HG03095 (cell line): ENCODE data around the gene C2orf80.
"Not testable (repeated sequence)": the region's sequence is repeated elsewhere in the genome, so short reads cannot be mapped to it uniquely, and the experiment has no call there.

Experiments used
- ATAC-seq: cut with Tn5 transposase; IDR thresholded peaks from one replicate; pipeline ENCODE4 v1.9.1; 2021; ENCODE audit warnings: moderate library complexity; ENCODE audit not compliant: unreplicated experiment

Gene C2orf80

DNA sequence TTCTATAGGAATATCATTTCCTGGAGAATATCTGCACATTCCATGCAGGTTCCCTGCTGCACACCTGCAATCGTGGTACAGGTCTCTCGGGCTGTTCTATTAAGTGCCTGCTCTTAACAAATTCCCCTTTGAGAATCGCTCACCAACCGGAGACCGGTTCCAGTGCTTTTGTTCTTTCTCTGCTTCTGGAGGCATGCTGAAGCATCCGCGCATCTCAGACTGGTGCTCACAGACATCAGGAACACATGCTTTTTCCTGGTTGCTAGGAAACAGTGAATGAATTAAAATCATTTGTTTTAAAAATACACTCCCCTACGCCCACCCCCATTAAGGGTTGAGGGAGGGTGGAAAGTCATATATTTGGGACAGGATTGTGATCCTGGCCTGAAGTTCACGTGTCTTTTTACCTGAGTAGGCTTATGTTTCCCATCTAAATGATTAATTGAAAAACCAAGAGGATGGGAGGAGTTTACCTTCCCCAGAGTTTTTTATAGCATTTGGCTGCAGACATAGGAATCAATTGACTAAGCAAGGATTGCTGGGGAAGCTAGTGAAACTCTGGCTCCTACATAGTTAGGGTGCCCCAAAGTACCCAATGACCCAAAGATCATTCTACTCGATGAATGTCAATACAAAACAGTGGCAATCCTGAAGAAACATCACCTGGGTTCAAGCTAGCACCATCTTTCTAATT is at the start of gene C2orf80:
TSS of gene C2orf80 (minus strand) at position 221 of the 694 bp plus-strand sequence. CDS start 3,044 bp downstream, outside the sequence.
- ATAC-seq: no peak

DNA sequence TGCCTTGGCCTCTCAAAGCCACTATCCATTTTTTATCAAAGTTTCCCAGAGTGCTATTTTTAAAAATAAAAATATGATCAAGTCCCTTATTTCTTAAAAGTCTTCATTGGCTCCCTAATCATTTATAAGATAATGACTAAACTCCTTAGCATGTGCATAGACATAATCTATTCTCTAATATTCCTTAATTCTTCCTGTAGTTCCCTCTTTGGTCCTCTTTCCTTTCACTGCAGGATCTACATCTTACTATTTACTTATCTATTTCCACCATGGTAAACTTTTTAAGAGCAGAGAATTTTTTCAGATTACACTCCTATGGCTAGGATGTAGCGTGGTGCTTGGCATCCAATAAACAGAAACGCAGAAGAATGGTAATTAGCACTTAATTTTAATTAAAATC is 46.0 kb upstream of the C2orf80 start:
- ATAC-seq: no peak

DNA sequence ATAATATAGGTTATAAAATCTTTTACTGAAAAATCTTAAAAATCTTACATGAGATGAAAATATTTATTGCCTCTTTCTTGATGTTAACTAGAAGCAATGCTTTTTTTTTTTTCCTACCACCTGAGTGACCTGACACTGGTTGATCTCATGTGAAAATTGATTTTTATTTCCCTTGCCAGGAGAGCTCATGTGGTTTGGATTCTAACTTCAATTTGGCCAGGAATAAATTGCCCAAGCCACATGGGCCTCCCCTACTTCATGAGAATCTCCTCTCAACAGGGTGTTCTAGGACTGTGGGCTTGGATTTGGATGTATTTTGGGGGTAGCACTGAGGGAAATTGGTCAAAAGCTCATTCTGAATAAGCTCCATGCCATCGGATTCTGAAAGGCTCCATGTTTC is 45.0 kb upstream of the C2orf80 start:
- ATAC-seq: no peak

DNA sequence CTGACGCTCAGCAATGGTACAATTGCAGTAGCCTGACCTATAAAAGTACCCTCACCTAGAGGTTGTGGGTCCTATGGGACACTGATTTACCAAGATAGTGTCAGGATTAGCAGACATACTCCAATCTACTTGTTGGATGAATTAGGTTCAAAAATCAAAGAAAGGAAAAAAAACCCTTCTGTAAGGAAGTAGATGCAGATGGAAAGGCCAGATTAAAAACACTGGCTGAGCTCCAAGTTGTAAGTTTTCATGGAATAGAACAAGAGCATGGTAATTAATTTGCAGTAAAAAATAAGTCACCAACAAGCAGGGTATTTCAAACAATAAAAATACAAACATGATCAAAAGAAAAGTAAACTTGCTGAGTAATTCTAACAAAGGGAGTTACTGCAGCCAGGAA is 38.6 kb upstream of the C2orf80 start:
- ATAC-seq: no peak

DNA sequence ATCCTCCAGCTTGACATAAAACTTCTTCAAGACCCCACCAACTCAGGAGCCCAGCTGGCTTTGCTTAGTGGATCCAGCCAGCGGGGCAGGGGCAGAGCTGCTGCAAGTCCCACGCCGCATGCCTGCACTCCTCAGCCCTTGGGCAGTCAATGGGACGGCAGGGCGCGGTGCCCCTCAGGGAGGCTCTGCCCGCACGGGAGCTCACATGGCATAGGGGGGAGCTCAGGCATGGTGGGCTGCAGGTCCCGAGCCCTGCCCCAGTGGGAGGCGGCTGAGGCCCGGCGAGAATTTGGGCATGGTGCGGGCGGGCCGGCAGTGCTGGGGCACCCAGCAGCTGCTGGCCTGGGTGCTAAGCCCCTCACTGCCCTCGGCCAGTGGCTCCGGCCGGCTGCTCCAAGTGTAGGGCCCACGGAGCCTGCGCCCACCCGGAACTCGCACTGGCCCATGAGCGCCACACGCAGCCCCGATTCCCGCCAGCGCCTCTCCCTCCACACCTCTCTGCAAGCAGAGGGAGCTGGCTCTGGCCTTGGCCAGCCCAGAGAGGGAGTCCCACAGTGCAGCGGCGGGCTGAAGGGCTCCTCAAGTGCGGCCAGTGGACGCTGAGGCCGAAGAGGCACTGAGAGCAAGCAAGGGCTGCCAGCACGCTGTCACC is 37.9 kb upstream of the C2orf80 start:
- no peak for ATAC-seq

DNA sequence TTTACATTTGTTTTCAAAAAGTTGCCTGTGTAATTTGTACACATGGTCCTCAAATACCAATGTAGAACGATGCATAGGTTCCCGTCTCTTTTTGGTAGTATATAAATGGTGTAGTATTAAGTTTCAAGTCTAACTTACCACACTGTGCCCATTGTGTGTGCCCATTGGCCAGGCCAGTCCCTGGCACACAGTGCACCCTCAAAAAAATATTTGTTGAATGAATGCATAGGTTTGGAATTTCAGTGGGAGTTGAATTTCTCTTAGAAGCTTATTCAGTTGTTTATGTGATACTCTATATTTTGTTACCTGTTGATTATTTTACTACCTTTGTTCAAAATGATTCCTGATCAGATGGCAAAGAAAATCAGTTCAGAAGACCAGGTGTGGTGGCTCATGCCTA is 35.0 kb upstream of the C2orf80 start:
- no peak for ATAC-seq

DNA sequence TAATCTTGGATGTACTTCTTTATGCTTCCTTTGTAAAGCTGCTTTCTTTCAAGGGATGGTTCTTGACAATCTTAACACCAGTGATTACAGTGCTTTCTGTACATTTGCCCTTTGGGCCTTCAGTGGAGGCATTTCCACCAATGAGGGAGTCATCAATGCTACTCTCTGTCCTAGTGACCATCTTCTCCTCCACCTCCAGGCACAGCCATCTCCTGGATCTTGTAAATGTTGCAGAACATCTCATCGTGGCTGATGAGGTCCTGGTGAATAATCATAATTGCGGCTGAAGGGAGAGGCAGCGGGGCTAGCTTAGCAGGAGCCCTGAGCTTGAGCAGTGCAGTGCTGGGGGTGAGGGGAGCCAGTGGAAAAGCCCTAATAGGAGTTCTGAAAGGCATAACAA is 32.5 kb upstream of the C2orf80 start:
- ATAC-seq: no peak

DNA sequence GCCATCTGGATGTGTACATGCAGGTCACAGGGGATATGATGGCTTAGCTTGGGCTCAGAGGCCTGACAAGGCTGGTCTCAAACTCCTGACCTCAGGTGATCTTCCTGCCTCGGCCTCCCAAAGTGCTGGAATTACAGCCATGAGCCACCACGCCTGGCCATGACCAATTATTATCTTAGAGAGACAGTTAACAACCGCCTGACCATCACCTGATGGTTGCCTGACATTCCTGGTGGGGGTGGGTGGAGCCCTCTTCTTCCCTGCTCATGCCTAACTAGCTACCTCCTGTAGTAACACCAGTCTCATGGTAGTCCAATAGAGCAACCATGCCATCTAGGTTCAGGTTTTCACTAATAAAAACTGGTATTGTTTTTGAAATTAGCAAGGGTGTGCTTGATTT is 32.0 kb upstream of the C2orf80 start:
- ATAC-seq: not testable (repeated sequence)

DNA sequence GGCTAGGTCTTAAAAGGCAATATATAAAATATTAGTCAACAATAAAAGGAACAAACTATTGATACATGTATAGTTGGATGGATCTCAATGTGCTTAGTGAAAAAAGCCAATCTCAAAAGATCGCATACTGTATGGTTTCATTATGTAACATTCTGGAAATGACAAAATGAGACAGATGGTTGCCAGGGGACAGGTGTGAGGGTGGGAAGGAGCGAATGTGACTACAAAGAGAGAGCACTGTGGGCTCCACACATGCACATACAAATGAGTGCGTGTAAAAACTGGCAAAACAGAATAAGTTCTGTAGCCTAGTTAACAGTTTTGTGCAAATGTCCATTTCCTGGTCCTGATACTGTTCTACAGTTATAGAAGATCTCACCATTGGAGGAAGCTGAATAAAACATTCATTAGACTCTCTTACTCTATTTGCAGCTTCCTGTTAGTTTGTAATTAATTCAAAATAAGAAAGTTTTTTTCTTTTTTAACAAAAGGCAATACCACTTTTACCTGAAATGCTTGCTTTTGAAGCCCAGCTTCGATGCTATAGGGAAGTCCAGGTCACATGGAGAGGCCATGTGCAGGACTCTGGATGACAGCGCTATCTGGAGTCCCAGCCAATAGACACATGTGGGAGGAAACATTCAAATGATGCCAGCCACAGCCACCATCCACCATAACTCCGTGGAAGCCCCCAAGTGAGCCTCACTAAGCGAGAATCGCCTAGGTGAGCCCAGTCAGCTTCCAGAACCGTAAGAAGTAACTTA is 21.0 kb upstream of the C2orf80 start:
- no peak for ATAC-seq

DNA sequence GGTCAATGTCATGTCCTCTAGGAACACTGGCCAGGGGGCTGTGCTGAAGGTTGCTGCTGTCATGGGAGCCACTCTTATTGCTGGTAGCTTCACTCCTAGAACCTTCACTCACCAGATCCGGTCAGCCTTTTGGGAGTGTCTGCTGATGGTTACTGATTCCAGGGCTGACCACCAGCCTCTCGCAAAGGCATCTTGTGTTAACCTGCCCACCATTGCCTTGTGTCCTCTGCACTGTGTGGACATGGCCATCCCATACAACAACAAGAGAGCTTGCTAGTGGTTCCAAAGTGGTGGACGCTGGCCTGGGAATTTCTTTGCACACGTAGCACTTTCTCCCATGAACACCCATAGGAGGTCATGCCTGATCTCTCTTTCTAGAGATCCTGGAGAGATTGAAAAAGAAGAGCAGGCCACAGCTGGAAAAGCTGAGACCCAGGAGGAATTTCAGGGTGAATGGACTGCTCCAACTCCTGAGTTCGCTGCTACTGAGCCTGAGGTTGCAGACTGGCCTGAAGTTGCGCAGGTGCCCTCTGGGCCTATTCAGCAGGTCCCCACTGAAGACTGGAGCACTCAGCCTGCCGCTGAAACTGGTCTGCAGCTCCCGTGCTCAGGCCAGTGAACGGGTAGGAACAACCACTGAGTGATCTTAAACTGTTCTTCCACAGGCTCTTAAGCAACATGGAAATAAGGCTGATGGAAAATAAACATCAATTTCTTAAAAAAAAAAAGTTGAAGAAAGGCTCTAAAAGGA is 18.7 kb upstream of the C2orf80 start:
- no peak for ATAC-seq

DNA sequence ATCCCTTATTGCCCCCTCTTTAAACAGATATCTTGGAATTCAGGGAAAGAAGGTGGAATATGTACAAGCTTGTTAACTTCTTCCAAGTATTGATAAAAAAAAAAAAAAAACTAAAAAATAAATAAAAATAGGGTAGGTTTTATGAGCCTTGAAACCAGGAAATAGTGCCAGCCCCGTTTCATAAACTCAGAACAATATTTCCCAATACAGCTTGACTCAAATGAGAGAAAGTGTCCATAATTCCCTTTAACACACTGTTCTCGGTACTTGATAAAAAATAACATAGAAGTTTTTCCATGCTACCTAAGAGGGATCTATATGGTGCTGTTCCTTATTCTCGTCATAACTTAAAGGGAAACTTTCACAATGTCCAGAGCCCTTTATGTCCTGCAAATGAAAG is 17.9 kb upstream of the C2orf80 start:
- no peak for ATAC-seq

DNA sequence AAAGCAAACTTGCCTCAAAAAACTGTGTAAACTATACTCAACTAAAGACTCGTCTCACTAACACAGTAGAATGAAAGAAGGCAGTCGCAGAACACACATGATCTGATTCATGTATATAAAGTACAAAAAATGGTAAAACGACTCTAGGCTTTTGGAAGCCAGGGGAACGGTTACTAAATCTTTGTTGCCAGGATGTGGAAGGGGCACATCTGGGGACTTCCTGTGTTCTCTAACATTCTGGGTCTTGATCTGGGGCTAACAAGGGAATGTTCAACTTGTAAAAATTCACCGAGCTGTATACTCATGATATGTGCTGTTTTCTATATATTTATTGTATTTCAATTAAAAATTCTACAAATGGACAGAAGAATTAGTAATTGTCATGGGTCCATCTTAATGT is 14.3 kb upstream of the C2orf80 start:
- no peak for ATAC-seq

DNA sequence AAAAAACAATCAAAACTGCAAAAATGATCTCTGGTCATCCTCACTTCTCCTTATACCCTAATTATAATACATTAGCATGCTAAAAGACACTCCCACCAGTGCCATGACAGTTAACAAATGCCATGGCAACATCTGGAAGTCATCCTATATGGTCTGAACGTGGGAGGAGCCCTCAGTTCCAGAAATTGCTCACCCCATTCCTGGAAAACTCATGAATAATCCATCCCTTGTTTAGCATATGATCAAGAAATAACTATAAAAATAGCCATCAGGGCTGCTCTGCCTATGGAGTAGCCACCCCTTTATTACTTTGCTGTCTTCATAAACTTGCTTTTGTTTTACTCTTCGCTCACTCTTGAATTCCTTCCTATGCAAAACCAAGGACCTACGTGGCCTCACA is 5.7 kb upstream of the C2orf80 start:
- no peak for ATAC-seq

DNA sequence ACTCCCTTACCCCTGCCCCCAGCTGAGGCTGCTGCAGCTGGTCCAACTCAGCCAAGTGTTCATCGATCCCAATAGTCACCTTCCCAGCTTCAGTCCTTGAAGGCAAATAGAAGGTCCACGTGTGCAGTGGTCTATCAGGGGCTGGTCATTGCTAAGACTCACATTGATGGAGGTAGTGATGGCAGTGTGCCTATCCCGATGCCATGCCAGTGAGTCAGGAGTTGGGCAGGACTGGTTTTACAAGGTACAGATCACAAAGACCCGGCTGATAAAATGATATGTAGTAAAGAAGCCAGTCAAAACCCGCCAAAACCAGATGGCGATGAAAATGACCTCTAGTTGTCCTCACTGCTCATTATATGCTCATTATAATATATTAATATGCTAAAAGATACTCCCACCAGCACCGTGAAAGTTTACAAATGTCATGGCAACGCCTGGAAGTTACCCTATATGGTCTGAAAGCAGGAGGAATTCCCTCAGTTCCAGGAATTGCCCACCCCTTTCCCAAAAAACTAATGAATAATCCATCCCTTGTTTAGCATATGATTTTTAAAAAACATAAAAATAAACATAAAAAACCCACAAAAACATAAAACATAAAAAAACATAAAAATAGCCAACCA is 2.9 kb upstream of the C2orf80 start:
- ATAC-seq: no peak

DNA sequence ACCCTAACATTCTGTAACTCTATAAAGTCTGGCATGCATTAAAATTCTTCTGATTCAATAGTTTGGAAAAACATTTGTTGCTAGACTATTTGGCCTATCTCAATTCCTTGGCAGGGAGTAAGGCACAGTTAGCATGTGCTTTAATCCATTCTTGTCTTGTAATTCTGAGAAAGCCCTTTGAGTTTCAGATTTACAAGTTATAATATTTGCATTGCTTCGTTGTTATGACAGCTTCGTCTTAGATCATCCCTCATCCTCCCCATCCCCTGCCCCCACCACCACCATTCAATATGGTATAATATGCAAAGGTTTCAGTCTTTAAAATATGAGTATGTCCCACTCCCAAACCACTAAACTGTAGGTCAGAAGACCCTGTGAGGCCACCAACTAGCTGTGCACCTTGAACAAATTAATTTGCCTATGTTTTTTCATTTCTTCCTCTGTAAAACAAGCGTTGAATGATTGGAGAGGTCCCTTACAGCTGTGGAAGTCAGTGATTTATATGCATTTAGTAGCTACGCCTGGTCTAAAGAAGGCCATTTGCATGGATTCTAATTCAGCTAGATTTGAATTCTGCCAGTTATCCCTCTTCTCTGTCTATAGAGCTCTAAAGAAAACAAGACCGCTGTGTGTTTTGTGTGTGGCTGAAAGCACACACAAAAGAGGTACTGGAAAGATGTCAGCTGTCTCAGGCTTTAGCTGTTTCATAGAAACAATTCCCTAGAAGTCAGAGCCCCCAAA is 591 bp downstream of the C2orf80 start:
- ATAC-seq: no peak

DNA sequence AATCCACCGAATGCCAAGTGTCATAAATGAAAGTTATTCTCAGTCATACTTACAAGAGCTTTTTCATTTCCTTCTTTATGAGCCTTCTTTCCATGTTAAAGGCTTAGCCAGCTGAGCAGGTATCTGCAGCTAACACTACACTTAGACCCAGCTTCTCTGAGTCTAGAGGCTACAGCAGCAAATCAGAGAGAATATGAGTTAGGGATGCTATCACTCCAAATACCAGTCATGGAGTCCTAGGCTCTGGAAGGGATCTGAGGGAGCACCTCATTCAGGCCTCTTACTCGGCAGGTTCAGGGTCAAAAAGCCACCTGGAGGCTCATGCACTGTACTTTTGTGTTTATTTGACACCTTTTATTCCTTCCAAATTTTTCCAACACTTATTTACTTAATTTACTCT is 2.9 kb downstream of the C2orf80 start:
- ATAC-seq: no peak

DNA sequence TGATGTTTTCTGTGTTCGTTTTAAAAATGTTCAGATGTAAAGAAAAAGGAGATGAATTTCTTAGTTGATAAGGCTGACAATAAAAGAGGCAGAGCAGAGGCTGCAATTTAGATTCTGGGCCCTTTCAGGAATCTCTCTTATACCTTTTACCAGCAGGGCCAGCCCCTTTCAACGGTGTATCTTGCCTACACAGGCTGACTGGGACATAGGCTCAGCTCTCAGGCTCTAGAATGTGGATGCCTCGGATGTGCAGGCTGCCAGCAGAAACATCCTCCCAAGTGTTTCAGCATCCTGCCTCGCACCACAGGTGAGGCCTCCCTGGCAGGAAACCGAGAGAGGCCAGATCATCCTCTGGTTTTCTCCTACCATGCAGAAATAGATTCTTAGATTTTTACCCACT is 3.4 kb downstream of the C2orf80 start:
- ATAC-seq: no peak

DNA sequence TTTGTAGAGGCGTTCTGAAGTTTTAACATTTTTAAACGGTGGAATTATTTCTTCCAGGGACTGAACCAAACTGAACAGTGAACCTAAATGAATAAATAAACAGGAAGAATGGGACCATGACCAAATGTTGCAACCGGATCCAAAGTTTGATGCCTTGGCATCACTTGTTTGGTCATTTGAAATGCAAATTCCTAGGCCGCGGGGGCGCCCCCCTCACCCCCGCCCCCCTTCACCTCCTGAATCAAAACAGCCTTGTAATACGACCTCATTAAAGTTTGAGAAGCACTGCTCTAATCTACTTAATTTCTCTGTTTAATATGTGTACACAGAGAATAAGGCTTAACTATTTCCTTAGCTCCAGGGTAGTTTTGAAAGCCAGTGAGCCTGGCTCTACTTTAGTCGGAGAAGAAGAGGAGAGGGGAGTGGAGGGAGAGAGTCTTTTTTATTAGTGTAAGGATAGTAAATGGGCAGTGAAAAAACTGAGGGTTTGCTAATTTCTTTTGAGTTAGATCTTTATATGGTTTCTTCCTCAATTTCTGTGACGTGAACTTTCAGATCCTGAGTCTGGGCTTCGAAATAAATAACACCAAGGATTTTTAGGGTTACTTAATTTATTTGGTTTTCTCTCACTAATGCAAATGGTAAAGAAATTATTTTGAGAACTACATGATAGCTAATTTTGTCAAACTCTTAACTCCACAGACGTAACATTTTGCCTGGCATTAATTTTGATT is 5.7 kb downstream of the C2orf80 start:
- no peak for ATAC-seq

DNA sequence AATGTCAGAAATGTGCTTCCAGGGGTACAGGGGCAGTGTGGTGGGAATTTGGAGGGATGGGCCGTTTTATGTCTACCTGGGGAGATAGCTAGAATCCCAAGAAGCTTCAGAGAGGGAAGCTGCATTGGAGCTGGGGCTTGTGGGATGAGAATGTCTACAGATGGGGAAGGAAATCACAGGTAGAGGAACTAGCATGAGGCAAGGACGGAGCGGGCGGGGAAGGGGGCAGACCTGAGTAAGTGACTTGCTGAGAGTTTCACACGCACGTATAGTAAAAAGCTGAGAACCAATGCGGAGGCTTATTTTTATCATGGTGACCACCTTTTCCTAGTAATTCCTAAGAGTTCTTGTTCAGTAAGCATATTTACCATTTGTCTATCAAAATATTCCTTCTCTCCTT is 6.3 kb downstream of the C2orf80 start:
- no peak for ATAC-seq

DNA sequence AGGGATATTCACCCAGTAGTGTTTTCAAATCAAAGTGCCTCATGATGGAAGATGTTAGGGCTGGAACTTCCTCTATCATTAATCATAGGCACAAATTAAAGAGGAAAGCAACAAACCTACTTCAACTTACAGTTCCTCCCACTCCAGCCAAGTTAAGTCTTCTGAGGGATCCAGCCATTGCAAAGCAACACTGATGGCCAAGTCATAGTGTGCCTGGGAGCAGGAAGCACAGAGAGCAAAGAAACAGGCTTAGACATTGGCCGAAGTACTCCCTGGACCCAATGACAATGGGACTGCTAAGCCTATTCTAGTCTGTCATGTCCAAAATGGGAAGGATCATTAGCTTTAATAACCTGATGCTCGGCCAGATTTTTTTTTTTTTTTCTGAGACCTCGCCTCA is 7.0 kb downstream of the C2orf80 start:
- no peak for ATAC-seq
